SU-DHL-6 (cell line): ENCODE measurements around the gene ERRFI1.

Experiments used
- H2AFZ ChIP-seq: fragments of 200-600 bp; sonication (generic); 2 replicates; pipeline ENCODE4 v1.6.1; 2014; ENCODE audit warnings: low read depth, mild to moderate bottlenecking, moderate library complexity, mixed read lengths, antibody characterized with exemption, low read length; ENCODE audit not compliant: severe bottlenecking
- H3F3A ChIP-seq: fragments of 200-600 bp; shearing (Covaris generic); 2 replicates; pipeline ENCODE4 v1.6.0; 2016; ENCODE audit warnings: antibody characterized with exemption, mild to moderate bottlenecking; ENCODE audit not compliant: insufficient read depth
- H3K27ac ChIP-seq: fragments of 200-600 bp; sonication (generic); 2 replicates; pipeline ENCODE4 v1.5.1; 2016; ENCODE audit warnings: low read depth, mild to moderate bottlenecking, low read length, moderate library complexity, mixed read lengths
- H3K27me3 ChIP-seq: fragments of 200-600 bp; sonication (generic), shearing (Covaris generic); 2 replicates; pipeline ENCODE4 v1.6.0; 2014; ENCODE audit warnings: mild to moderate bottlenecking, low read length
- H3K36me3 ChIP-seq: fragments of 200-600 bp; sonication (generic); 2 replicates; pipeline ENCODE4 v1.6.1; 2014; ENCODE audit warnings: mild to moderate bottlenecking, low read length, mixed read lengths
- H3K4me2 ChIP-seq: fragments of 300-600, 200-600 bp; shearing (Covaris generic), sonication (generic); 2 replicates; pipeline ENCODE4 v1.6.0; 2014; ENCODE audit warnings: low read length, low read depth, mild to moderate bottlenecking; ENCODE audit not compliant: poor library complexity, severe bottlenecking
- H3K4me3 ChIP-seq: fragments of 200-600 bp; sonication (generic); 2 replicates; pipeline ENCODE4 v1.5.1; 2014; ENCODE audit warnings: antibody characterized with exemption, low read length, mild to moderate bottlenecking, mixed read lengths; ENCODE audit not compliant: insufficient read depth, poor library complexity, severe bottlenecking
- H3K79me2 ChIP-seq: fragments of 200-600 bp; sonication (generic); 2 replicates; pipeline ENCODE4 v1.6.1; 2014; ENCODE audit warnings: mild to moderate bottlenecking, low read length, moderate library complexity; ENCODE audit not compliant: insufficient read depth
- H3K9ac ChIP-seq: fragments of 200-600 bp; sonication (generic); 2 replicates; pipeline ENCODE4 v1.7.0; 2014; ENCODE audit warnings: mild to moderate bottlenecking, low read length
- H3K9me2 ChIP-seq: fragments of 200-600 bp; sonication (generic); replicated peaks from 2 replicates; pipeline ENCODE4 v1.6.1; 2014; ENCODE audit warnings: low read length; ENCODE audit not compliant: insufficient read depth
- H3K9me3 ChIP-seq: fragments of 200-600 bp; sonication (generic); 2 replicates; pipeline ENCODE4 v1.6.1; 2014; ENCODE audit warnings: low read length, mixed read lengths; ENCODE audit not compliant: insufficient read depth
- H4K20me1 ChIP-seq: fragments of 200-600 bp; sonication (generic); 2 replicates; pipeline ENCODE4 v1.6.1; 2014; ENCODE audit warnings: low read depth, mild to moderate bottlenecking, antibody characterized with exemption, low read length, moderate library complexity, mixed read lengths
- EZH2phosphoT487 ChIP-seq: fragments of 200-600 bp; sonication (generic), shearing (Covaris generic); conservative IDR thresholded peaks from 2 replicates; pipeline ENCODE4 v1.6.1; 2018; ENCODE audit warnings: mild to moderate bottlenecking, antibody characterized with exemption, low read length, moderate library complexity, mixed read lengths
- TF ChIP-seq, protein P1 (sequence below): fragments of 200-600 bp; sonication (generic); IDR thresholded peaks from one replicate; pipeline ENCODE4 v1.5.1; 2017; ENCODE audit warnings: antibody characterized with exemption, mild to moderate bottlenecking, low read length, moderate library complexity; ENCODE audit not compliant: insufficient read depth, poor library complexity, severe bottlenecking

ERRFI1 gene

DNA sequence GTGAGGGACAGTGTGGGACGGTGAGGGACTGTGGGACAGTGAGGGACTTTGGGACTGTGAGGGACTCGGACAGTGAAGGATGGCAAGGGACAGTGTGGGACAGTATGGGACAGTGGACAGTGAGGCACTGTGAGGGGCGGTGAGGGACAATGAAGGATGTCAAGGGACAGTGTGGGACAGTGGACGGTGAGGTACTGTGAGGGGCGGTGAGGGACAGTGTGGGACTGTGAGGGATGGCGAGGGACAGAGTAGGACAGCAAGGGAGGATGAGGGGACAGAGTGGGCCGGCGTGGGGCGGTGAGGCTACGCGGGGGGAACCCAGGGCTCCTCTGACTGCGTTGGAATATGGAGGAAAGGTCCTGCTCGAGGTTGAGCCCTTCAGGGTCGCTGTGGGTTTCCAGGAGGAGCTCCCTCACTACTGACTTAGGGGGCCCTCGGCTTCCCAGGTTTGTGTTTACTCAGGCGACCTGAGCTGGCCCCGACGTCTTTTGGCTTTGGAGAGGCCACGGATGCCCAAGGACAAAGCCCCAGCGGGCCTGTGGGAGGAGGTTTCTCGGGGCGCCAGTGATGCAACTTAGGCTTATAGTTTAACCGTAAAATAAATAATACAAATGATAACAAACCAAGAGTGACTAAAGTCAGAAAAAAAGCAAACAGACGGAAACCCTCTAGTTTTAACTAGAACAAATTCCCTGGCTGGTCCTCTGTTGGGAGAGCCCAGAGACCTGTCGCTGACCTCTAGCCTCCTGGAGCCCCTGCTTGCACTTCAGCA, 1.1 kb upstream of the ERRFI1 start:
- H3K9me3 ChIP-seq: no peaks in the 10 kb centered on the region
- TF ChIP-seq, protein P1, sequence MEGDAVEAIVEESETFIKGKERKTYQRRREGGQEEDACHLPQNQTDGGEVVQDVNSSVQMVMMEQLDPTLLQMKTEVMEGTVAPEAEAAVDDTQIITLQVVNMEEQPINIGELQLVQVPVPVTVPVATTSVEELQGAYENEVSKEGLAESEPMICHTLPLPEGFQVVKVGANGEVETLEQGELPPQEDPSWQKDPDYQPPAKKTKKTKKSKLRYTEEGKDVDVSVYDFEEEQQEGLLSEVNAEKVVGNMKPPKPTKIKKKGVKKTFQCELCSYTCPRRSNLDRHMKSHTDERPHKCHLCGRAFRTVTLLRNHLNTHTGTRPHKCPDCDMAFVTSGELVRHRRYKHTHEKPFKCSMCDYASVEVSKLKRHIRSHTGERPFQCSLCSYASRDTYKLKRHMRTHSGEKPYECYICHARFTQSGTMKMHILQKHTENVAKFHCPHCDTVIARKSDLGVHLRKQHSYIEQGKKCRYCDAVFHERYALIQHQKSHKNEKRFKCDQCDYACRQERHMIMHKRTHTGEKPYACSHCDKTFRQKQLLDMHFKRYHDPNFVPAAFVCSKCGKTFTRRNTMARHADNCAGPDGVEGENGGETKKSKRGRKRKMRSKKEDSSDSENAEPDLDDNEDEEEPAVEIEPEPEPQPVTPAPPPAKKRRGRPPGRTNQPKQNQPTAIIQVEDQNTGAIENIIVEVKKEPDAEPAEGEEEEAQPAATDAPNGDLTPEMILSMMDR: no peak
- no peak for TF ChIP-seq EZH2phosphoT487
- no peaks in the 10 kb centered on the region for H3K9me2 ChIP-seq
- H3K27ac ChIP-seq: no peak overlapping the region
- H3K79me2 ChIP-seq: no peaks in the 10 kb centered on the region
- H3K4me2 ChIP-seq: no peak overlapping the region
- H3K36me3 ChIP-seq: no peaks in the 10 kb centered on the region
- H3F3A ChIP-seq: no peaks in the 10 kb centered on the region
- H3K27me3 ChIP-seq: no peaks in the 10 kb centered on the region
- no peak overlapping the region for H2AFZ ChIP-seq
- H3K9ac ChIP-seq: no peak overlapping the region
- H4K20me1 ChIP-seq: no peaks in the 10 kb centered on the region
- H3K4me3 ChIP-seq: no peak overlapping the region

DNA sequence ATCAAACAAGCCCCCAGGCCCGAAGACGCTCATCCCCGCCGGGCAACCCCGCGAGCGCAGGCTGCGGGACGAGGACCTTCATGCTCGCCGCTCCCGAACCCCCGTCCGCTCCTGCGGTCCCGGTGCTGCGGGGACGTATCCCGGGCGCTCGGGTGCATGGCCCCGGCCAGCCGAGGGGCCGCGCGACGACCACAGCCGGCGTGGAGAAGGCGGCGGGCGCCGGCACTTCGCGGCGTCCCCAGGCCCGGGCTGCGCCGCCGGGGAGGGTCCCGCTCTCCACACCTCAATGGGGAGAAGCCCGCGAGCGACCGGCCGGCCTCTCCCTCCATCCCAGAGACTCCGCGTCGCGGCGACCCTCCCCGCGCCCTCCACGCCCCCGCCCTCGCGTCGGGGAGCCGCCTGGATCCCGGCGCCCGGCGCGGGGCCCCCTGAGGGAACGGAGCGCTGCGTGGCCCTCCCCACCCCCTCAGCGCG, 401 bp downstream of the ERRFI1 start:
- H3K79me2 ChIP-seq: no peaks in the 10 kb centered on the region
- no peak overlapping the region for H3K27ac ChIP-seq
- H3K9me2 ChIP-seq: no peaks in the 10 kb centered on the region
- H3K9ac ChIP-seq: no peak overlapping the region
- H3K4me3 ChIP-seq: no peak overlapping the region
- TF ChIP-seq EZH2phosphoT487: no peak
- TF ChIP-seq, protein P1: no peak
- no peaks in the 10 kb centered on the region for H4K20me1 ChIP-seq
- no peaks in the 10 kb centered on the region for H3K36me3 ChIP-seq
- no peak overlapping the region for H2AFZ ChIP-seq
- H3F3A ChIP-seq: no peaks in the 10 kb centered on the region
- H3K4me2 ChIP-seq: no peak overlapping the region
- H3K9me3 ChIP-seq: no peaks in the 10 kb centered on the region
- no peaks in the 10 kb centered on the region for H3K27me3 ChIP-seq

DNA sequence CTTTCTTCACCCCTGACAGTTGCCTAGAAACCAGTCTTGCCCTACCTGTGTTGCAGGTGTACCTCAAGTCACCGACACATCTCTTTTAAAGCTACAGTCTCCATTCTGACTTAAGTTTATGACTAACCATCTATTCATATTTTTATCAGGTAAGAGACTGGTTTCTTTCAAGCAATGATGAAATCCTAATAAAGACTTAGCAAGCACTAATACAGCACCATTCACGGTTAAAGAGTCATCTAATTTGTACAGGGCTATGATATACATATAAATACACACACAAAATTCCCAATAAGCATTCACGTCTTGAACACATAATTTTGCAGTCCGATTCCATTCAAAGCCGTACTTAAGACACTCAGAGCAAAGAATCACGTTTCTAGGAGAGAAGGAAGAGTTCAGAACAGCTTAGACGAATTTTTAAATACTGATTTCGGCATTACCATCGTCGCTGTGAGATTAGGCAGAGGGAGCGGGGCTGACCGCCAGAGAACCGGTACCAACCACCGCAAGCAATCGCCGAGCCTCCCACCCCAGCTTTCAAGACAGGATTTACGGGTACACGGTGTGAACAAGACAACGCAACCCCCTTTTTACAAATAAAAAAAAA, 943 bp downstream of the ERRFI1 start:
- no peak overlapping the region for H3K9ac ChIP-seq
- H3K4me3 ChIP-seq: no peak overlapping the region
- no peaks in the 10 kb centered on the region for H3K79me2 ChIP-seq
- H2AFZ ChIP-seq: no peak overlapping the region
- no peaks in the 10 kb centered on the region for H3K9me3 ChIP-seq
- H3K27me3 ChIP-seq: no peaks in the 10 kb centered on the region
- TF ChIP-seq, protein P1: no peak
- TF ChIP-seq EZH2phosphoT487: no peak
- no peaks in the 10 kb centered on the region for H3K9me2 ChIP-seq
- H4K20me1 ChIP-seq: no peaks in the 10 kb centered on the region
- H3F3A ChIP-seq: no peaks in the 10 kb centered on the region
- no peaks in the 10 kb centered on the region for H3K36me3 ChIP-seq
- H3K4me2 ChIP-seq: no peak overlapping the region
- H3K27ac ChIP-seq: no peak overlapping the region
